Measurements from ENCODE around the gene DSC1.
A peak's percentile ranks its signal among the peaks of the same experiment; 100 is the strongest.

The DSC1 gene, protein sequence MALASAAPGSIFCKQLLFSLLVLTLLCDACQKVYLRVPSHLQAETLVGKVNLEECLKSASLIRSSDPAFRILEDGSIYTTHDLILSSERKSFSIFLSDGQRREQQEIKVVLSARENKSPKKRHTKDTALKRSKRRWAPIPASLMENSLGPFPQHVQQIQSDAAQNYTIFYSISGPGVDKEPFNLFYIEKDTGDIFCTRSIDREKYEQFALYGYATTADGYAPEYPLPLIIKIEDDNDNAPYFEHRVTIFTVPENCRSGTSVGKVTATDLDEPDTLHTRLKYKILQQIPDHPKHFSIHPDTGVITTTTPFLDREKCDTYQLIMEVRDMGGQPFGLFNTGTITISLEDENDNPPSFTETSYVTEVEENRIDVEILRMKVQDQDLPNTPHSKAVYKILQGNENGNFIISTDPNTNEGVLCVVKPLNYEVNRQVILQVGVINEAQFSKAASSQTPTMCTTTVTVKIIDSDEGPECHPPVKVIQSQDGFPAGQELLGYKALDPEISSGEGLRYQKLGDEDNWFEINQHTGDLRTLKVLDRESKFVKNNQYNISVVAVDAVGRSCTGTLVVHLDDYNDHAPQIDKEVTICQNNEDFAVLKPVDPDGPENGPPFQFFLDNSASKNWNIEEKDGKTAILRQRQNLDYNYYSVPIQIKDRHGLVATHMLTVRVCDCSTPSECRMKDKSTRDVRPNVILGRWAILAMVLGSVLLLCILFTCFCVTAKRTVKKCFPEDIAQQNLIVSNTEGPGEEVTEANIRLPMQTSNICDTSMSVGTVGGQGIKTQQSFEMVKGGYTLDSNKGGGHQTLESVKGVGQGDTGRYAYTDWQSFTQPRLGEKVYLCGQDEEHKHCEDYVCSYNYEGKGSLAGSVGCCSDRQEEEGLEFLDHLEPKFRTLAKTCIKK

DNA sequence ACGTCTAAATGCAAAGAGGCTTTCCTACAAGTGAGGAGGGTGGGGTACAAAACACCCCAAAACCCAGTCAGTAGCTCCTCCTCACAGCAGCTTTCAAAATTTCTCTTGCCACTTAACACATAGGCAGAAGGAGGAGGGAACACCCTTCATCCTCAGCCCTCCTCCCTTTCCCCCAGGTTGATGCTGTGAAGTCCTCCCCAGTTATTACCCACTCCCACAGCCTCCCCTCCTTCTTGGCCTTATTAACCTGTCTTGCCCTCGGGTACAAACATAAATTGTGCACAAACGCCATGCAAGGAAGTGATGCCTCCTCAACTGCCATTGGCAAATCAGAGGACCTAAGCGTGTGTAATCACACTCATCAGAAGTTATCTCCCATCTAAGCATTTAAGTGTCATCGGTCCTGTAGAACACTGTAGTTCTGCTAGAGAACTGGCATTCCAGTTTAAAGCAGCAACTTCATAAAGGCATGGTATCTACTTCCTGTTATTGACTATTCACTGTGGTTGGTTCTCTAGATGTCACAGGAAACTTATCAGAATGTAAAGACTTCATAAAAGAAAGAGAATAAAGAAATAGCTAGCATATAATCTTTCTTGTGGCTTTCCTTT lies at the start of gene DSC1:
DSC1 (minus strand) TSS at position 32 of the 611 bp plus-strand sequence. CDS start 262 bp downstream, outside the sequence.
- TF ChIP-seq, protein P1, sequence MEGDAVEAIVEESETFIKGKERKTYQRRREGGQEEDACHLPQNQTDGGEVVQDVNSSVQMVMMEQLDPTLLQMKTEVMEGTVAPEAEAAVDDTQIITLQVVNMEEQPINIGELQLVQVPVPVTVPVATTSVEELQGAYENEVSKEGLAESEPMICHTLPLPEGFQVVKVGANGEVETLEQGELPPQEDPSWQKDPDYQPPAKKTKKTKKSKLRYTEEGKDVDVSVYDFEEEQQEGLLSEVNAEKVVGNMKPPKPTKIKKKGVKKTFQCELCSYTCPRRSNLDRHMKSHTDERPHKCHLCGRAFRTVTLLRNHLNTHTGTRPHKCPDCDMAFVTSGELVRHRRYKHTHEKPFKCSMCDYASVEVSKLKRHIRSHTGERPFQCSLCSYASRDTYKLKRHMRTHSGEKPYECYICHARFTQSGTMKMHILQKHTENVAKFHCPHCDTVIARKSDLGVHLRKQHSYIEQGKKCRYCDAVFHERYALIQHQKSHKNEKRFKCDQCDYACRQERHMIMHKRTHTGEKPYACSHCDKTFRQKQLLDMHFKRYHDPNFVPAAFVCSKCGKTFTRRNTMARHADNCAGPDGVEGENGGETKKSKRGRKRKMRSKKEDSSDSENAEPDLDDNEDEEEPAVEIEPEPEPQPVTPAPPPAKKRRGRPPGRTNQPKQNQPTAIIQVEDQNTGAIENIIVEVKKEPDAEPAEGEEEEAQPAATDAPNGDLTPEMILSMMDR (IDR thresholded peaks at IDR 0.05; ENCODE audit: low read depth, low read length, missing control alignments) = no peak
- DNase-seq (ENCODE audit: low read depth) = no peak
- no peak within 1 kb of the TSS for H3K4me3 ChIP-seq (ENCODE audit: low read depth, low read length)
- in situ Hi-C loops (cut with HindIII; ENCODE audit: low sequenced_read_pairs) = no loop called here

DNA sequence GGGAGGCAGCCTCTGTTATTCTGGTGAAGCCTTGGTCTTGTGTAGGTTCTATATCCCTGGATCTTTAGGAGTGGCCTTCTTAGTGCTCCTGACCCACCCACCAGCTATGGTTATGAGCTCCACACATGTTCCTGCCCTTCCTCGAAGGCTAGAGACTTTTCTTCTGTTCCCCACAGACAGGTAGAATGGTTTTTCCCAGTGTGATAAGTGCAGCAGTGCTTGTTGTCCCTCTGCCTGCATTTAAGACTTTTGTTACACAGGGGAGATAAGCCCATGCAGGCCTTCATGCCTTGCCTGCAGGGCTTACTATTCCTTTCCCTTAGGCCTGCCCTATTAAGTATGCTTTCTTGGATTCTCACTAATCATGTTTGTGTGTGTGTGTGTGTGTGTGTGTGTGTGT lies 48.4 kb upstream of the DSC1 start:
- TF ChIP-seq, protein P1 (IDR thresholded peaks at IDR 0.05; ENCODE audit: low read depth, low read length, missing control alignments) = no peak
- DNase-seq (ENCODE audit: low read depth) = no peak
- in situ Hi-C loops (cut with HindIII; ENCODE audit: low sequenced_read_pairs) = no loop called here
- H3K4me3 ChIP-seq (ENCODE audit: low read depth, low read length) = no peak overlapping the region

DNA sequence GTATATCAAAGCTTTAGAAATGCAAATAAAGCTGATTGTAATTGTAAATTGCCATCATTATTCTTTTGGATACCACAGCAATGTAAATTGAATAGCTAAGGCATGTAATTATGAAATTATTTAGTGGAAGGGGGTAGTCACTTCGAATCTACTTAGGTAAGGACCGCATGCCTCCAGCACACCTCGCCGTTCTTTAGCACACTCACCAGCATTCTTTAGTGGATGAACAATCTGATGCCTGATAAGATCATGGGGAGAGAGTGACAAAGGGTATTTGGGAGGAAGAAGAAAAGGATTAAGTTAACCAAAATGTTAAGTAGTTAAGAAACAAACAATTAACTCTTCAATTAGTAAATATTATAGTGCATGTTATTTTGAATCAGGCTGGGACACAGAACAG lies 46.4 kb upstream of the DSC1 start:
- in situ Hi-C loops (cut with HindIII; ENCODE audit: low sequenced_read_pairs) = no loop called here
- TF ChIP-seq, protein P1 (IDR thresholded peaks at IDR 0.05; ENCODE audit: low read depth, low read length, missing control alignments) = no peak
- no peak overlapping the region for H3K4me3 ChIP-seq (ENCODE audit: low read depth, low read length)
- no peak for DNase-seq (ENCODE audit: low read depth)

DNA sequence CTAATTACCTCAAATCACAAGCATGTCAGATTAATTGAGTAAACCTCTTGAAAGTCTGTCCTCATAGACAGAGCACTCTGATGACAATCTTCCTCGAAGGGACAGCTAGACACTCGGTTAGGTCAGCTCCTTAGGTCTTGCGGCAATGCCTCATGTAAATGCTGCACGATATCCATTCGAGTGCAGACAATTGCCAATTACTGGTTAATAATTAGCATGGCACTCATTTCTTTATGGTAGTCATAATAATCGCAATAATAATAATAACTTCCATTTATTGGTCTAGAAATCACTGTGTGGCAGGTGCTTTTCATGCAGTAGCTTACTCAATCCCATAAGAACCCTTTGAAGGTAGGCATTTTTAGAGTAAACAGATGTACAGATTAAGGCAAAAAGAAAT lies 44.7 kb upstream of the DSC1 start:
- no peak overlapping the region for H3K4me3 ChIP-seq (ENCODE audit: low read depth, low read length)
- no peak for DNase-seq (ENCODE audit: low read depth)
- in situ Hi-C loops (cut with HindIII; ENCODE audit: low sequenced_read_pairs) = no loop called here
- TF ChIP-seq, protein P1 (IDR thresholded peaks at IDR 0.05; ENCODE audit: low read depth, low read length, missing control alignments) = no peak

DNA sequence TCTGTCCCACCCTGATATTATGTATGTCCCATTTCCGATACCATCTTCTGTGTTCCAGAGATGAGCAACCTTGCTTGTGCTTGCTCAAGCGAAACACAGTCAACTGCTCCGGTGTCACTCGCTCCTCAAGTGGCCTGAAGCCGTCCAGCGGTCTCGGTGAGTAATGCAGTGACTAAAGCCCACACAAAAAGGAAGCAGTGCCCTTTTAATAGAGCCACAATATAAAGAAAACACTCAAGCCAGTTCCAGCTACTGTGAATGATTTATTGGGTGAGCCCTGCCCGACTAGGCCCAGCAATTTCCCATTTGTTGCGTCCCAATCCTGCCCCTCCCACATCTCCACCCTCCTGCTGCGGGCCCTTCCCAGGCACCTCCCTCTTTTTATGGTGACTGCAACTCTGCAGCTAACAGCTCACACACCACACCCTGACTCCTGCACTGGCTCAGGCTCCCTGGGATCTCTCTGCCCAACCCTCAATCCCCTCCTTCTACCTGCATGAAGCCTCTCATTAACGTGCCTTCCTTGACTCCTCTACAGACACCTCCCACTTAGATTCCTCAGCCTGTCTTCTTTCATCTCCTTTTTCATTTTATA lies 44.2 kb upstream of the DSC1 start:
- no peak for DNase-seq (ENCODE audit: low read depth)
- no peak overlapping the region for H3K4me3 ChIP-seq (ENCODE audit: low read depth, low read length)
- in situ Hi-C loops (cut with HindIII; ENCODE audit: low sequenced_read_pairs) = no loop called here
- TF ChIP-seq, protein P1 (IDR thresholded peaks at IDR 0.05; ENCODE audit: low read depth, low read length, missing control alignments) = peak; percentile 31

DNA sequence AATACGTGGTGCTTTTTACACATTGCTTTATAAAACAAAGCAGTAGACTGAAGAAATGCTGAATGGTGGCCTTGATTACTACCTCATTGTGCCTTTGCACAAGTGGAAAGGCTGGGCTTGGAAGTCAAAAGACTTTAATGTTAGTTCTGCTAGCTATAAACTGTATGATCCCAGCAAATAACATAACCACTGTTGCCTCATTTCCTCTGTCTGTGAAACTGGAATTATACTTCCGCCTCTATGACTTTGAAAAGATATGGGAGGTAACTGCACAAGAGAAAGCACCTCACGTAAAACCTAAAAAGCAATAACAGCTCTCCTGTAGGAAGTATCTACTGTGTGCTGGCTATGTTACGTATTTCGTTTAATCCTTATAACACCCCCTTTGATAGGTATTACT lies 43.4 kb upstream of the DSC1 start:
- in situ Hi-C loops (cut with HindIII; ENCODE audit: low sequenced_read_pairs) = no loop called here
- no peak overlapping the region for H3K4me3 ChIP-seq (ENCODE audit: low read depth, low read length)
- TF ChIP-seq, protein P1 (IDR thresholded peaks at IDR 0.05; ENCODE audit: low read depth, low read length, missing control alignments) = no peak
- no peak for DNase-seq (ENCODE audit: low read depth)
